Measurements from ENCODE around the gene CDCA7.

DNA sequence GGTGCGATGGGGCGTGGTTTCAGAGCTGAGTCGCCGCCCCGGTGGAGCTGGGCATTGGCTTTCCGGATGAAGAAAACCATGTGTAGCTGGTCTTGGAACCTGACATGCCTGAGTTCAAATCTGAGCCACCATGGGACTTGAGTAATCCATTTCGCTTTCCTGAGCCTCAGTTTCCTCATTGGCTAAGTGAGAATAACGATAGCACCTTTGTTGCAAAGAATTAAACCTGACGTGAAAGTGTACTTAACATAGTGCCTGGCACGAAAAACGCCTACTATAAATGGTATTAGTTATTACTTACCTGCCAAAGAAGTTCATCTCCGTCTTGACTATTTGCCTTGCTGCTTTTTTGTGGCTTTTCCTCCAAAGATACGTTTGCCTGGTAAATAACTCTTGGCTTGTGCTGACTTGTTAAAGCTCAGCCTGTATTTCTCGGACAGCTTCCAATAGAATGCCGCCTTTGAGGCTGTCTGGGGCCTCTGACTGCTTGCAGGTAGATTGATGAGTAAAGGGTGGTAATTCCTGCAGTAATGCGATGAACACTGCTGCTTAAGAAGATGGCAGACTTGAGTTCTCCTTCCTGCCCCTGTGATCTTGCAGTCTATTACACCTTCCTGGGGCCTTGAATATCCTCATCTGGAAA, 1.3 kb downstream of the CDCA7 start:
- TF ChIP-seq, protein P1, sequence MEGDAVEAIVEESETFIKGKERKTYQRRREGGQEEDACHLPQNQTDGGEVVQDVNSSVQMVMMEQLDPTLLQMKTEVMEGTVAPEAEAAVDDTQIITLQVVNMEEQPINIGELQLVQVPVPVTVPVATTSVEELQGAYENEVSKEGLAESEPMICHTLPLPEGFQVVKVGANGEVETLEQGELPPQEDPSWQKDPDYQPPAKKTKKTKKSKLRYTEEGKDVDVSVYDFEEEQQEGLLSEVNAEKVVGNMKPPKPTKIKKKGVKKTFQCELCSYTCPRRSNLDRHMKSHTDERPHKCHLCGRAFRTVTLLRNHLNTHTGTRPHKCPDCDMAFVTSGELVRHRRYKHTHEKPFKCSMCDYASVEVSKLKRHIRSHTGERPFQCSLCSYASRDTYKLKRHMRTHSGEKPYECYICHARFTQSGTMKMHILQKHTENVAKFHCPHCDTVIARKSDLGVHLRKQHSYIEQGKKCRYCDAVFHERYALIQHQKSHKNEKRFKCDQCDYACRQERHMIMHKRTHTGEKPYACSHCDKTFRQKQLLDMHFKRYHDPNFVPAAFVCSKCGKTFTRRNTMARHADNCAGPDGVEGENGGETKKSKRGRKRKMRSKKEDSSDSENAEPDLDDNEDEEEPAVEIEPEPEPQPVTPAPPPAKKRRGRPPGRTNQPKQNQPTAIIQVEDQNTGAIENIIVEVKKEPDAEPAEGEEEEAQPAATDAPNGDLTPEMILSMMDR (IDR thresholded peaks at IDR 0.05) = no peak
- no peak for TF ChIP-seq POLR2A (IDR thresholded peaks at IDR 0.05)
